ENCODE data around the gene CCDC91. TPM values are rescaled to one million over a fixed set of nuclear protein-coding genes. Genes with fewer than 3 reads are reported as not detected.

Gene CCDC91
- total RNA-seq, 1 experiment from 2014 or later = 26.9 TPM

GRCh38 chr12:28162697-28163096 lies 27.6 kb upstream of the CCDC91 start:
- DNase-seq (ENCODE audit: low read depth, low spot score) (no peak), ATAC-seq (no peak)
- in situ Hi-C loops (cut with HindIII; ENCODE audit: low pct_unique_long_range_greater_than_20kb, low sequenced_read_pairs) (no loop called here), intact Hi-C loops (cut with micrococcal nuclease; ENCODE audit: unreplicated experiment) (no loop called here)
- no peaks in the 10 kb centered on the region for H3K27me3 ChIP-seq (ENCODE audit: control insufficient read depth, insufficient read depth, low read length)
- TF ChIP-seq REST (IDR thresholded peaks at IDR 0.05; ENCODE audit: insufficient read depth in 1 of 2, low read depth in 2 of 2, low read length in 1 of 2) (no peak), TCF7L2 (IDR thresholded peaks at IDR 0.05; ENCODE audit: low read depth, low read length) (no peak), POLR2AphosphoS5 (IDR thresholded peaks at IDR 0.05; ENCODE audit: low read depth, low read length) (no peak), SIN3A (IDR thresholded peaks at IDR 0.05; ENCODE audit: borderline replicate concordance, insufficient read depth, low read depth, low read length) (no peak), CTCF (IDR thresholded peaks at IDR 0.05) (no peak)
- no TSS peak for BruUV-seq (replicated peaks)
- no peaks in the 10 kb centered on the region for H3K4me1 ChIP-seq (ENCODE audit: control insufficient read depth, insufficient read depth, low read length)
- ChIA-PET POLR2A (no interaction called here), CTCF (no interaction called here)
- no peaks in the 10 kb centered on the region for H3K36me3 ChIP-seq (ENCODE audit: control insufficient read depth, insufficient read depth, low read length)
- H3K9me3 ChIP-seq (ENCODE audit: control insufficient read depth, insufficient read depth, low read depth, low read length) = no peaks in the 10 kb centered on the region; the same call in 1 of the 2 replicates
- no peak overlapping the region for H3K27ac ChIP-seq (ENCODE audit: low read length)
- H3K4me3 ChIP-seq (ENCODE audit: low read depth in 2 of 2, low read length in 2 of 2) = no peak overlapping the region

DNA sequence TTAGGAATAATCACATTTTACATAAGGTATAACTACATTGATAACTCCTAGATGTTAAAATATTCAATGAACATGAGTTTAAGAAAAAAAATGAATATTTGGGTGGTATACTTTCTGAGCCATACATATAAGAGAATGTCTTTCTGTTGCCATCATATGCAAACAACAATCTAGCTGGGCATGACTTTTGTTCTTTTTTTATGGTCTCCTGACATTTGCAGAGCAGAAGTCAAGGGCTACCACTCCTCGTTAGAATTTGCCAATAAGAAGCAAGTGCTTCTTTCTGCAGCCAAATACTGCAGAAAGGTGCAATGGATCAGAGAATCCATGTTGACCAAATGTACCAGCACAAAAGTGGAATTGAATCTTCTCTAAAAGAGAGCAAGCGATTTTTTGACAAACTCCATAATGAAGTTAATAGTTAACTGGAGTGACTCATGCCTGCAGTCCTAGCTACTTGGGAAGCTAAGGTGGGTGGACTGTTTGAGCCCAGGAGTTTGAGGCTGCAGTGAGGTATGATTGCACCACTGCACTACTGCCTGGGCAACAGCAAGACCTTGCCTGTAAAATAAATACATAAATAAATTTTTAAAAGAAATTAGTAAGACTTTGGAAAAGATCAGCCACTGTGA lies 25.5 kb upstream of the CCDC91 start:
- in situ Hi-C loops (cut with HindIII; ENCODE audit: low pct_unique_long_range_greater_than_20kb, low sequenced_read_pairs) (no loop called here), intact Hi-C loops (cut with micrococcal nuclease; ENCODE audit: unreplicated experiment) (no loop called here)
- no peaks in the 10 kb centered on the region for H3K4me1 ChIP-seq (ENCODE audit: control insufficient read depth, insufficient read depth, low read length)
- TF ChIP-seq POLR2AphosphoS5 (IDR thresholded peaks at IDR 0.05; ENCODE audit: low read depth, low read length) (no peak), CTCF (IDR thresholded peaks at IDR 0.05) (no peak), REST (IDR thresholded peaks at IDR 0.05; ENCODE audit: insufficient read depth in 1 of 2, low read depth in 2 of 2, low read length in 1 of 2) (no peak), TCF7L2 (IDR thresholded peaks at IDR 0.05; ENCODE audit: low read depth, low read length) (no peak), SIN3A (IDR thresholded peaks at IDR 0.05; ENCODE audit: borderline replicate concordance, insufficient read depth, low read depth, low read length) (no peak)
- no peak overlapping the region for H3K27ac ChIP-seq (ENCODE audit: low read length)
- BruUV-seq (replicated peaks) = no TSS peak
- H3K27me3 ChIP-seq (ENCODE audit: control insufficient read depth, insufficient read depth, low read length) = no peaks in the 10 kb centered on the region
- H3K9me3 ChIP-seq (ENCODE audit: control insufficient read depth, insufficient read depth, low read depth, low read length) = no peaks in the 10 kb centered on the region; the same call in 1 of the 2 replicates
- no peak for DNase-seq (ENCODE audit: low read depth, low spot score)
- ATAC-seq = no peak
- no peak overlapping the region for H3K4me3 ChIP-seq (ENCODE audit: low read depth in 2 of 2, low read length in 2 of 2)
- POLR2A ChIA-PET = no interaction called here
- CTCF ChIA-PET = no interaction called here
- H3K36me3 ChIP-seq (ENCODE audit: control insufficient read depth, insufficient read depth, low read length) = no peaks in the 10 kb centered on the region
